ENCODE measurements around the gene FLRT1. TPM values are rescaled to one million over a fixed set of nuclear protein-coding genes. Genes with fewer than 3 reads are reported as not detected.

Gene FLRT1
- total and polyA plus RNA-seq, 9 donors: 0.13 to 1.2 (median 0.38) TPM

- no peak for DNase-seq
- H3K27ac ChIP-seq: no peak overlapping the region
- no peaks in the 10 kb centered on the region for H3K27me3 ChIP-seq
- intact Hi-C loops (cut with DNase I): no loop called here
- WGBS, 3 donors: 87% methylated on average over 35 of the region's 35 CpGs
- H3K9me3 ChIP-seq: no peaks in the 10 kb centered on the region
- H3K36me3 ChIP-seq: no peaks in the 10 kb centered on the region
- no peak overlapping the region for H3K4me3 ChIP-seq
- no peaks in the 10 kb centered on the region for H3K4me1 ChIP-seq (ENCODE audit: insufficient read depth)
- TF ChIP-seq POLR2A (IDR thresholded peaks at IDR 0.05) (no peak), CTCF (IDR thresholded peaks at IDR 0.05) (no peak), EP300 (IDR thresholded peaks at IDR 0.05) (no peak)
Measured at GRCh38 chr11:64015935-64016845, 19.5 kb upstream of the FLRT1 start.

GRCh38 chr11:64017945-64018224 lies 17.8 kb upstream of the FLRT1 start:
- no peaks in the 10 kb centered on the region for H3K36me3 ChIP-seq
- no peaks in the 10 kb centered on the region for H3K27me3 ChIP-seq
- no peak overlapping the region for H3K4me3 ChIP-seq
- no peaks in the 10 kb centered on the region for H3K4me1 ChIP-seq (ENCODE audit: insufficient read depth)
- no peak for DNase-seq
- TF ChIP-seq EP300 (IDR thresholded peaks at IDR 0.05) (no peak), POLR2A (IDR thresholded peaks at IDR 0.05) (no peak), CTCF (IDR thresholded peaks at IDR 0.05) (no peak)
- intact Hi-C loops (cut with DNase I): no loop called here
- WGBS, 3 donors: 71 to 88% (median 81%) methylated on average over 7 of the region's 7 CpGs
- no peaks in the 10 kb centered on the region for H3K9me3 ChIP-seq
- H3K27ac ChIP-seq: no peak overlapping the region

GRCh38 chr11:64018310-64018709 lies 17.4 kb upstream of the FLRT1 start:
- Histone ChIP-seq H3K4me3 (no peak overlapping the region), H3K4me1 (ENCODE audit: insufficient read depth) (no peaks in the 10 kb centered on the region)
- intact Hi-C loops (cut with DNase I): no loop called here

More at GRCh38 chr11:64018310-64018709, 17.4 kb upstream of the FLRT1 start:
- no peaks in the 10 kb centered on the region for H3K9me3 ChIP-seq
- H3K27ac ChIP-seq: no peak overlapping the region
- no peak for DNase-seq
- H3K36me3 ChIP-seq: no peaks in the 10 kb centered on the region
- TF ChIP-seq EP300 (IDR thresholded peaks at IDR 0.05): no peak
- no peak for TF ChIP-seq POLR2A (IDR thresholded peaks at IDR 0.05)
- TF ChIP-seq CTCF (IDR thresholded peaks at IDR 0.05): no peak
- WGBS, 3 donors: 82 to 88% (median 86%) methylated on average over 8 of the region's 8 CpGs
- no peaks in the 10 kb centered on the region for H3K27me3 ChIP-seq

Measured in ovary (tissue), 9 donors.